ENCODE results near the gene RETSAT.
"Not testable (repeated sequence)": the region's sequence is repeated elsewhere in the genome, so short reads cannot be mapped to it uniquely, and the experiment has no call there.

The RETSAT gene

DNA sequence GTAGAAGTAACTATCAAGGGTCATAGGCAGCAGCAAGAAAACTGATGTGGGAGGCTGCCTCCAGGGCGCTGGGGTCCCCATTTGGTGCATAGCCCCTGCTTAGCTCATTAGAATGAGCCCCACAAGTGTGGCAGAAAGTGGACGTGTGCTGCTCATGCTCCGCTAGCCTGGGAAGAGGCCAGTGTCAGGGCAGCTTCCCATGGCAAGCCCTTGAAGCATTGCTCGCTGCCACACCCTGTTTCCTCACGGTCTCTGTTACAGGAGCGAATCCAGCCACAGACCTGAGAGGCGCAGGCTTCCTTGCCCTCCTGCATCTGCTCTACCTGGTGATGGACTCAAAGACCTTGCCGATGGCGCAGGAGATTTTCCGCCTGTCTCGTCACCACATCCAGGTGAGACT lies 22.8 kb upstream of the RETSAT start:
- peaks cover 5% of the 10 kb centered on the region for H3K9me3 ChIP-seq (ENCODE audit: severe bottlenecking)
- TF ChIP-seq, protein P1, sequence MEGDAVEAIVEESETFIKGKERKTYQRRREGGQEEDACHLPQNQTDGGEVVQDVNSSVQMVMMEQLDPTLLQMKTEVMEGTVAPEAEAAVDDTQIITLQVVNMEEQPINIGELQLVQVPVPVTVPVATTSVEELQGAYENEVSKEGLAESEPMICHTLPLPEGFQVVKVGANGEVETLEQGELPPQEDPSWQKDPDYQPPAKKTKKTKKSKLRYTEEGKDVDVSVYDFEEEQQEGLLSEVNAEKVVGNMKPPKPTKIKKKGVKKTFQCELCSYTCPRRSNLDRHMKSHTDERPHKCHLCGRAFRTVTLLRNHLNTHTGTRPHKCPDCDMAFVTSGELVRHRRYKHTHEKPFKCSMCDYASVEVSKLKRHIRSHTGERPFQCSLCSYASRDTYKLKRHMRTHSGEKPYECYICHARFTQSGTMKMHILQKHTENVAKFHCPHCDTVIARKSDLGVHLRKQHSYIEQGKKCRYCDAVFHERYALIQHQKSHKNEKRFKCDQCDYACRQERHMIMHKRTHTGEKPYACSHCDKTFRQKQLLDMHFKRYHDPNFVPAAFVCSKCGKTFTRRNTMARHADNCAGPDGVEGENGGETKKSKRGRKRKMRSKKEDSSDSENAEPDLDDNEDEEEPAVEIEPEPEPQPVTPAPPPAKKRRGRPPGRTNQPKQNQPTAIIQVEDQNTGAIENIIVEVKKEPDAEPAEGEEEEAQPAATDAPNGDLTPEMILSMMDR (IDR thresholded peaks at IDR 0.05; ENCODE audit: low read depth, low read length), result no peak
- DNase-seq, result no peak
- peaks cover 12% of the 10 kb centered on the region for H3K36me3 ChIP-seq
- H3K4me3 ChIP-seq (ENCODE audit: low read depth, low read length), result no peak overlapping the region
- H3K27me3 ChIP-seq (ENCODE audit: insufficient read depth, low read depth, severe bottlenecking), result no peaks in the 10 kb centered on the region
- H3K27ac ChIP-seq, result no peak overlapping the region

DNA sequence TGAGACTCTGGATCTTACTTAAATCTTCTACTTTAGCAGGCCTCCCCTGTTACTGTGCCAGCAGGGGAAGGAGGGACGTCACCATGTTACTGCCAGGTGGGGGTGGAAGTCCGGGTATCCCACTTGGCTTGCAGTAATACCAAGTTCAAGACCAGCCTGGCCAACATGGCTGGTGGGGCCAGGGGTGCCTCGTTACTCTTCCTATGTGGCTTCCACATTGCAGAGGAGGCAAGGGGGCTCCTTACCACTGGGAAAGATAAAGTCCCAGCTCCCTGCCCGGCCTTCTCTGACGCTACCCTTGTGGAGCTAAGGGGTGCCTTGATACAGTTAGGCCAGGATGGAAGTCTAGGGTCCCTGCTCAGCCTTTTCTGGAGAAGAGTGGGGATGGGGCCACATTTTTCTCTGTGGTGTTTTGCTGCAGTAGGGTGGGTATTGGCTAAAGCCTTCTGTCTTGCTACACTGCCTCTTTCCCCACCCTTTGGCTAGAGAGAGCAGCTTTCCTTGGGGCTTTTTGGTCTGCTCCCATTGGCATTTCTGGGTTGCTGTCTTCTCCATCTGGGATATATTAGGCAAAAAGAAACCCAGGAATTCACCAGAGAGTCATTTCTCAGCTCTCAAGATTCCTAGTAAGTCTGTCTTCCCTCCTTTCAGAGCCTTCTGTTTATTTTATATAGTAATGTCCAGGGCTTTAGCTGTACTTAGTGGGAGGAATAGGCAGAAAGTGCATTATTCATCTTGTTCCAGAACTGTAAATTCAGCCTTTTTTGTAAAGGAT lies 22.1 kb upstream of the RETSAT start:
- H3K36me3 ChIP-seq, result peaks cover 12% of the 10 kb centered on the region
- peaks cover 5% of the 10 kb centered on the region for H3K9me3 ChIP-seq (ENCODE audit: severe bottlenecking)
- H3K27me3 ChIP-seq (ENCODE audit: insufficient read depth, low read depth, severe bottlenecking), result no peaks in the 10 kb centered on the region
- H3K27ac ChIP-seq, result no peak overlapping the region
- DNase-seq, result no peak
- no peak overlapping the region for H3K4me3 ChIP-seq (ENCODE audit: low read depth, low read length)
- TF ChIP-seq, protein P1 (IDR thresholded peaks at IDR 0.05; ENCODE audit: low read depth, low read length), result no peak

DNA sequence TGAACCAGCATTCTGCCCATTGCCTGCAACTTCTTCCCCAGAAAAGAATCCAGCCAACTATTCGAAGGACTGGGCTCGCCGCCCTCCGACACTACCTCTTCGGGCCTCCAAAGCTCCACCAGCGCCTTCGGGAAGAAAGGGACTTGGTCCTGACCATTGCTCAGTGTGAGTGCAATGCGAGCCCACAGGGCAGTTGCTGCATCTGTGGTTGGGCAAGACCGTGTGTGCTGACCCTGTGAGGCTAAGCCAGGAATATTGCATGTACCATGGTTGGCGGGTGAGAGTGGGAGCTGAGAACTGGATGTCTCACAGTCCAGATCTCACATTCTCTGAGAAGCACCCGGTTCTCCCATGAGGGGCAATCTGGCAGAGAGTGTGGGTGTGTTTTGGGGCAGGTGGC lies 16.7 kb upstream of the RETSAT start:
- TF ChIP-seq, protein P1 (IDR thresholded peaks at IDR 0.05; ENCODE audit: low read depth, low read length), result no peak
- Histone ChIP-seq H3K36me3 (no peaks in the 10 kb centered on the region), H3K27ac (no peak overlapping the region), H3K4me3 (ENCODE audit: low read depth, low read length) (no peak overlapping the region), H3K9me3 (ENCODE audit: severe bottlenecking) (no peaks in the 10 kb centered on the region), H3K27me3 (ENCODE audit: insufficient read depth, low read depth, severe bottlenecking) (no peaks in the 10 kb centered on the region)
- DNase-seq, result no peak

DNA sequence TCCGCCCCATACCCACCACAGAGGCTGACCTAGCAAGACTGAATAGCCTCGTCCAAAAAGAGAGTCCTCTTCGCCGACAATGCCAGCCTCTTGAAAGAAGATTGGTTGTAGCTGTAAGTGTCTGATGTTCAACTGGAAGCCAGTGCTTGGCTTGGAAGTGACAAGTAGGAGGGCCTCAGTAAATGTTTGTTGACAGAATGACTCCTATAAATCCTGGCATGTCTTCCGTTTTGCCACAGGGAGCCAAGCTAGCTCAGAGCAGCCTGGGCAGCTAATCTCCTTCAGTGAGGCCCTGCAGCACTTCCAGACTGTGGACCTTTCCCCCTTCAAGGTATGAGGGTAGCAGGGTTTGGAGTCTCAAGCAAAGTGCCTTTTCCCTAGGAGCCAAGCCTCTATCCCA lies 15.2 kb upstream of the RETSAT start:
- Histone ChIP-seq H3K27me3 (ENCODE audit: insufficient read depth, low read depth, severe bottlenecking) (no peaks in the 10 kb centered on the region), H3K4me3 (ENCODE audit: low read depth, low read length) (no peak overlapping the region), H3K27ac (no peak overlapping the region), H3K9me3 (ENCODE audit: severe bottlenecking) (no peaks in the 10 kb centered on the region), H3K36me3 (no peaks in the 10 kb centered on the region)
- TF ChIP-seq, protein P1 (IDR thresholded peaks at IDR 0.05; ENCODE audit: low read depth, low read length), result no peak
- DNase-seq, result no peak

DNA sequence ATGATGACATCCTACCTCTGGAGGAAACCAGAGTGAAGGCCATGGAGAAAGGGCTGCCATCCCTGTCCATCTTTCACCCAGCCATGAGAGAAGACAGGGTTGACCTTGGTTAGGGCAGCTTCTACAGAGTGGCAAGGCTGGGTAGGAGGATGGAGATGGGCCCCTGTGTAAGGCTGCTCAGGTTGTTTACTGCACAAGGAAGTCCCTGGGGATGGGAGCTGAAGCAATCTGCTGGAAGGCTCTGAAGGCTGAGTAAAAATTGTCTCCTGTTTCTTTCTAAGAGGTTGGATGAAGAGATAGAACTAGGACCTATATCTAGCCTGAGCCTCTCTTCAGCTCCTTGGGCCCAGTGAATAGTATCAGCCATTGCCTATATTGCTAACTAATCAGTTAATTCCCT lies 14.6 kb upstream of the RETSAT start:
- TF ChIP-seq, protein P1 (IDR thresholded peaks at IDR 0.05; ENCODE audit: low read depth, low read length), result no peak
- DNase-seq, result no peak
- H3K4me3 ChIP-seq (ENCODE audit: low read depth, low read length), result no peak overlapping the region
- H3K9me3 ChIP-seq (ENCODE audit: severe bottlenecking), result no peaks in the 10 kb centered on the region
- no peaks in the 10 kb centered on the region for H3K36me3 ChIP-seq
- H3K27ac ChIP-seq, result no peak overlapping the region
- H3K27me3 ChIP-seq (ENCODE audit: insufficient read depth, low read depth, severe bottlenecking), result no peaks in the 10 kb centered on the region

DNA sequence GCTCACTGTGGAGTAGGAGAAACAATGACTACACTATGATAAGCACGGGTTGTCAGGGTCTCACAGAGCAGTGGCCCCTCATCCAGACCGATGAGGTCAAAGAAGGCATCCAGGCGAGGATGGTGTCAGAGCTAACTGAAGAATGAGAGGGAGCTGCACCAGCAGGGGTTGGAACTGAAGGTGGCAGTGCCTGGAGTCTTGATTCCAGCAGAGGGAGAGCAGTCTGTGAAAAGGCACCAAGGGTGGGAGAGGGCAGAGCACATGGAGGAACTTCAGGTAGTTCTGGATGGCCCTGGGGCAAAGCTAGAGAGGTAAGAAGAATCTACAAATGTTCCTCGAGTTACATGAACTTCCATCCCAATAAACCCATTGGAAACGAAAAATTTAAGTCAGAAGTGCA lies 12.9 kb upstream of the RETSAT start:
- Histone ChIP-seq H3K27ac (no peak overlapping the region), H3K27me3 (ENCODE audit: insufficient read depth, low read depth, severe bottlenecking) (no peaks in the 10 kb centered on the region)
- TF ChIP-seq, protein P1 (IDR thresholded peaks at IDR 0.05; ENCODE audit: low read depth, low read length), result no peak

DNA sequence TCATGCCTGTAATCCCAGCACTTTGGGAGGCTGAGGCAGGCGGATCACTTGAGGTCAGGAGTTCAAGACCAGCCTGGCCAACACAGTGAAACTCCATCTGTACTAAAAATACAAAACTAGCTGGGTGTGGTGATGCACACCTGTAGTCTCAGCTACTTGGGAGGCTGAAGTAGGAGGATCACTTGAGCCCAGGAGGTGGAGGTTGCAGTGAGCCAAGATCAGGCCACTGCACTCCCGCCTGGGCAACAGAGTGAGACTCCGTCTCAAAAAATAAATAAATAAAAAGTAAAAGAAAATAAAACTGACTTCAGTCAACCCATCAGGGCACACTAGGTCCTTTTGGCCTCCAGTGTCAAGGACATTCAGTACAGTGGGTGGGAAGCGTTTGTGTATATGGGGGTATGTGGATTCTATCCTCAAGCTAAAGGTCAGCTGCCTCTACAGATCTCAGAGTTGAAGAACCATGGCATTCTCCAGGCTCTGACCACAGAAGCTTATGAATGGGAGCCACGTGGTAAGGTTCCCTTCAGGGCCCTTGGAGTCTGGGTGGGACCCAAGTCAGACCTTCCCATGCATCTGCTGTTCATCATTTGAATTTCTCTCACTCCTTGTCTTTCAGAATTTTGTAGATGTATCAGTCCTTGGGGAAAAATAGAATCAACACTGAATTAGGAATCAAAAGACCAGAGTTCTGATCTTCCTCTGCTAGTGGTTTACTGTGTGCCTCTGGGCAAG lies 8.5 kb upstream of the RETSAT start:
- DNase-seq; H3K27me3 ChIP-seq (ENCODE audit: insufficient read depth, low read depth, severe bottlenecking); H3K9me3 ChIP-seq (ENCODE audit: severe bottlenecking); H3K27ac ChIP-seq; H3K4me3 ChIP-seq (ENCODE audit: low read depth, low read length): not testable (repeated sequence)
- H3K36me3 ChIP-seq, result peaks cover 16% of the 10 kb centered on the region

More for the DNA sequence above, 12.9 kb upstream of the RETSAT start:
- Histone ChIP-seq H3K36me3 (0 out of 2 replicates have a peak, but pooled peaks cover 9% of the 10 kb centered on the region), H3K9me3 (ENCODE audit: severe bottlenecking) (no peaks in the 10 kb centered on the region), H3K4me3 (ENCODE audit: low read depth, low read length) (no peak overlapping the region)
- no peak for DNase-seq

Measured in WERI-Rb-1 (cell line).